Upper lobe of right lung (tissue), 1 donor: ENCODE measurements around the gene RFX3. TPM values are rescaled to one million over a fixed set of nuclear protein-coding genes. Genes with fewer than 3 reads are reported as not detected.

Experiments used
- ATAC-seq: fragments of 200-7000 bp; cut with Tn5 transposase; one replicate; pipeline ENCODE4 v1.9.1; 2020; ENCODE audit warnings: mild to moderate bottlenecking, moderate library complexity
- DNase-seq: peaks from one replicate; pipeline ENCODE4 v3.0.0-alpha.2; 2020
- H3K27ac ChIP-seq: fragments of 200-600 bp; one replicate; pipeline ENCODE4 v1.8.0; 2022
- H3K27me3 ChIP-seq: fragments of 200-600 bp; one replicate; pipeline ENCODE4 v1.8.0; 2022; ENCODE audit warnings: mild to moderate bottlenecking
- H3K36me3 ChIP-seq: fragments of 200-600 bp; one replicate; pipeline ENCODE4 v1.8.0; 2022
- H3K4me1 ChIP-seq: fragments of 200-600 bp; one replicate; pipeline ENCODE4 v1.8.0; 2022
- H3K4me3 ChIP-seq: fragments of 200-600 bp; one replicate; pipeline ENCODE4 v1.8.0; 2022; ENCODE audit warnings: mild to moderate bottlenecking
- H3K9me3 ChIP-seq: fragments of 200-600 bp; one replicate; pipeline ENCODE4 v1.8.0; 2022
- intact Hi-C: fragments of 100-400 bp; cut with DNase I; formaldehyde crosslinking; loops from one replicate; pipeline ENCODE4 v1.11.0; 2022
- total RNA-seq: library from RNA; stranded (reverse); fragmentation: NEBNext Ultra II Directional; extraction: Animal tissue kit (Norgen Biotek cat#: 25700); gene quantifications from one replicate; pipeline ENCODE4 v1.2.1, GENCODE V29; 2021
- TF ChIP-seq, protein P1 (sequence below): fragments of 200-600 bp; IDR thresholded peaks from one replicate; pipeline ENCODE4 v1.8.0; 2022; ENCODE audit warnings: antibody characterized with exemption
- donor health status: DM: no; HTN: yes; CAD: no; lungs with severe emphysema.

RFX3 gene
- total RNA-seq, 1 donor from 2014 or later = 13.8 TPM

DNA sequence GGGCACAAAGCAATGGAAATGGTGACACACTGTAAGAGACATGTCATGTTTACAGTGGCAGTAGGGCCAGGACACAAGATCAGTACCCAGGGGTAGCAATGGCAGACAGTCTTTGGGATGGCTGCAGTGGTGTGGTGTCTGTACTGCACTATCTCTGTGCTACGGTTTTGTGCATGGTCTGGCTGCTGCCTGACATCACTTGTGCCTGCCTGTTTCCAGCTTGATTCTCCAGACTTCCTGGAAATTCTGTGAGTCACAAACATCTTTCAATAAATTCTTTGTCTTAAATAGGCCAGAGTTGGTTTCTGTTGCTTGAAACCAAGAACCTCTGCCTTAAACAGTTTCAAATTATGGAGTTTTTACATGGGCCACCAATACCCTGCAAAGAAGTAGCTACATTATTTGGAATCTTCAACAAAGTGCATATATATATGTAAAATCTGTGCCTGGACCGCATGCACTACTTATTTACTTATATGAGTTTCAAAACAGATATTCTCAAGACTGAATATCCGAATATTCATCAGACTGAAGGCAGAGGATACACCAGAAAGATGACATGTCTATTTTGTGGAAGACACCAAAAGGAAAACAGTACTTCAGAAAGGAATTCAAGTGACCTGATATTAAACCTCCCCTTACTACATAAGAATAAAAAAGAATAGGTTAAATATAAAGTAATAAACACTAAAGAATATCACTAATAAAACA lies 188.1 kb downstream of the RFX3 start:
- TF ChIP-seq, protein P1, sequence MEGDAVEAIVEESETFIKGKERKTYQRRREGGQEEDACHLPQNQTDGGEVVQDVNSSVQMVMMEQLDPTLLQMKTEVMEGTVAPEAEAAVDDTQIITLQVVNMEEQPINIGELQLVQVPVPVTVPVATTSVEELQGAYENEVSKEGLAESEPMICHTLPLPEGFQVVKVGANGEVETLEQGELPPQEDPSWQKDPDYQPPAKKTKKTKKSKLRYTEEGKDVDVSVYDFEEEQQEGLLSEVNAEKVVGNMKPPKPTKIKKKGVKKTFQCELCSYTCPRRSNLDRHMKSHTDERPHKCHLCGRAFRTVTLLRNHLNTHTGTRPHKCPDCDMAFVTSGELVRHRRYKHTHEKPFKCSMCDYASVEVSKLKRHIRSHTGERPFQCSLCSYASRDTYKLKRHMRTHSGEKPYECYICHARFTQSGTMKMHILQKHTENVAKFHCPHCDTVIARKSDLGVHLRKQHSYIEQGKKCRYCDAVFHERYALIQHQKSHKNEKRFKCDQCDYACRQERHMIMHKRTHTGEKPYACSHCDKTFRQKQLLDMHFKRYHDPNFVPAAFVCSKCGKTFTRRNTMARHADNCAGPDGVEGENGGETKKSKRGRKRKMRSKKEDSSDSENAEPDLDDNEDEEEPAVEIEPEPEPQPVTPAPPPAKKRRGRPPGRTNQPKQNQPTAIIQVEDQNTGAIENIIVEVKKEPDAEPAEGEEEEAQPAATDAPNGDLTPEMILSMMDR = no peak
- Histone ChIP-seq H3K4me1 (peaks cover 3% of the 10 kb centered on the region), H3K36me3 (no peaks in the 10 kb centered on the region), H3K9me3 (no peaks in the 10 kb centered on the region), H3K27me3 (no peaks in the 10 kb centered on the region), H3K27ac (no peak overlapping the region), H3K4me3 (no peak overlapping the region)
- ATAC-seq (peak; percentile 48), DNase-seq (no peak)
- intact Hi-C loops = no loop called here

- H3K4me3 ChIP-seq = no peak overlapping the region
- H3K4me1 ChIP-seq = peaks cover 5% of the 10 kb centered on the region
- no peaks in the 10 kb centered on the region for H3K36me3 ChIP-seq
- intact Hi-C loops = no loop called here
- no peak overlapping the region for H3K27ac ChIP-seq
- no peaks in the 10 kb centered on the region for H3K27me3 ChIP-seq
- ATAC-seq (no peak), DNase-seq (no peak)
- TF ChIP-seq, protein P1 = no peak
- no peaks in the 10 kb centered on the region for H3K9me3 ChIP-seq
These were observed 188.8 kb downstream of the RFX3 start for GRCh38 chr9:3336951-3337350.

DNA sequence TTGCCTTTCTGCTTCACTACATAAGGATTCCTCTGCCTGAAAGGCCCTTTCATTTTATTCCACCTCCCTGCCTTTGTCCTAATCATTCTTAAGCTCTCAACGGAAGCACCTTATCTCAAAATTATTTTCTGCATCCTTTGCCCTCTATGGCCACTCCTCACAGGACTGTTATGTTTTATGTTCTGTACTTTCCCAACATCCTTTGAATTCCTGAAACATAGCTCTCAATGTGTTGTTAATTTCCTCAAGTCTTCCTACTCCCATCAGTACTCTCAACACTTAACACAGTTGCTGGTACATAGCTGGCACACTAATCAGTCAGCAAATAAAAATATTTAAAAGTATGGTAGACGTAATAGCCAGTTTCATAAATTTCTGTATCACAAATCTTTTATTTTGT lies 193.0 kb downstream of the RFX3 start:
- H3K4me3 ChIP-seq = no peak overlapping the region
- H3K27ac ChIP-seq = no peak overlapping the region
- ATAC-seq (peak; percentile 89), DNase-seq (no peak)
- TF ChIP-seq, protein P1 = no peak
- H3K9me3 ChIP-seq = no peaks in the 10 kb centered on the region
- peaks cover 8% of the 10 kb centered on the region for H3K4me1 ChIP-seq
- H3K36me3 ChIP-seq = no peaks in the 10 kb centered on the region
- intact Hi-C loops = no loop called here
- H3K27me3 ChIP-seq = no peaks in the 10 kb centered on the region

DNA sequence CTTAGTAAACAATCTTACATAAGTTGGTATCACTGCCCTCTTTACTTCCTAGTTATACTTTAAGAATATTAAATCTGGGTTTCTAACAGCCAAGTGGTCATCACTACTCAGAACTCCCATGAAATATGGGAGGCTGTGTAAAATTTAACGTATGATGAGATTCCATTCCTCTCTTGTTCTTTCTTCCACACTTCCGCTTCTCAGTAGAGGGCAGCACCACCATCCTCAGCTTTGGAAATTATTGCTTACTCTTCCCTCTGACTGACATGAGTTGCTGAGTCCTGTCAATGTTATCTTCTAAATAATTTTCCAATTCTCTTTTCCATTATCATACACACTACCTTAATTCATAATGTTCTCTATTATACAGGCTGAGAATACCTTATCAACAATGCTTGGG lies 194.0 kb downstream of the RFX3 start:
- ATAC-seq (no peak), DNase-seq (no peak)
- intact Hi-C loops = no loop called here
- Histone ChIP-seq H3K4me3 (no peak overlapping the region), H3K9me3 (no peaks in the 10 kb centered on the region), H3K27ac (no peak overlapping the region), H3K4me1 (peaks cover 5% of the 10 kb centered on the region), H3K27me3 (no peaks in the 10 kb centered on the region), H3K36me3 (no peaks in the 10 kb centered on the region)
- TF ChIP-seq, protein P1 = peak; percentile 28

DNA sequence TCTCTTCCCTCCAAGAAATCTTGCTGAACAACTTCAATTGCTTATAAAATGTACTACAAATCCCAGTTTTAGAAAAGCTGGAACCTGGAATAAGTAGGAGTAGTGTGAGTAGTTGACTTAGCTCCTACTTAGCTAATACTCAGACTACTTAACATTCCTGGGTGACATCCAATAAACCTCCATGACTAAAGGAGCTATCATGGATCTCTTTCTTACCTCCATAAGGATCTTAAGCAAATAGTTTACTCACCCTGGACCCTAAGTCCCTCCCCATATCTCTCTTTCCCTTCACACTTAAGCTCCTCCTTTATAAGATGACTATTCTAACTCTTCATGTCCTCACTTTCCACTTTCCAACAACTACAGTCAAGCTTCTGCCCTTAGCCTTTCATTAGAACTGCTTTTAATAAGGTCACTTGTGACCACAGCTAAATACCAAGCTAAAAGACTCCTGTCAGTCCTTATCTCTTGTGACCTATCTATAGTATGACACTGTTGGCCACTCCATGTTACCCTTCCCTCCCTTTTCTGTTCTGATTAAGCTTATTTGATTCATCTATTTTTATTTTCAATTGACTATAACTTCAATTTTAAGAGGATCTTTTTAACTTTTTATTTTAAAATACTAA lies 194.9 kb downstream of the RFX3 start:
- Histone ChIP-seq H3K4me1 (peaks cover 5% of the 10 kb centered on the region), H3K27me3 (no peaks in the 10 kb centered on the region), H3K9me3 (no peaks in the 10 kb centered on the region), H3K36me3 (no peaks in the 10 kb centered on the region), H3K4me3 (no peak overlapping the region), H3K27ac (no peak overlapping the region)
- DNase-seq (no peak), ATAC-seq (peak; percentile 87)
- TF ChIP-seq, protein P1 = no peak
- intact Hi-C loops = no loop called here
